WTC11 (cell line): Measurements from ENCODE around the gene CCDC71. TPM values are rescaled to one million over a fixed set of nuclear protein-coding genes. Genes with fewer than 3 reads are reported as not detected.
A peak's percentile ranks its signal among the peaks of the same experiment; 100 is the strongest.

Experiments
- ATAC-seq: fragments of 200-7000 bp; cut with Tn5 transposase; 2 replicates; pipeline ENCODE4 v1.10.0; 2021; ENCODE audit warnings: mild to moderate bottlenecking, moderate library complexity
- CTCF ChIA-PET: fragments of 300-600 bp; sonication (Branson Sonifier 250); formaldehyde crosslinking; loops from one replicate; lab custom pipeline; 2021; ENCODE audit warnings: antibody characterized with exemption; lab: Charles Lee
- POLR2A ChIA-PET: fragments of 350-600 bp; sonication (Branson Sonifier 250); formaldehyde crosslinking; loops from one replicate; lab custom pipeline; 2021; ENCODE audit warnings: antibody characterized with exemption; lab: Charles Lee
- DNase-seq: peaks from one replicate; pipeline ENCODE4 v3.0.0; 2021; ENCODE audit warnings: low spot score
- H3K27ac Mint-ChIP-seq: 2 replicates; pipeline ENCODE4 v1.8.0; 2021; ENCODE audit warnings: mixed read lengths
- H3K27me3 Mint-ChIP-seq: 2 replicates; pipeline ENCODE4 v1.8.0; 2021; ENCODE audit warnings: low read depth, mild to moderate bottlenecking, moderate library complexity, mixed read lengths
- H3K36me3 Mint-ChIP-seq: 2 replicates; pipeline ENCODE4 v1.8.0; 2021; ENCODE audit warnings: mixed read lengths
- H3K4me1 Mint-ChIP-seq: 2 replicates; pipeline ENCODE4 v1.8.0; 2022; ENCODE audit warnings: mixed read lengths
- H3K4me3 Mint-ChIP-seq: 2 replicates; pipeline ENCODE4 v1.8.0; 2021; ENCODE audit warnings: mild to moderate bottlenecking, moderate library complexity, mixed read lengths
- H3K9me3 Mint-ChIP-seq: 2 replicates; pipeline ENCODE4 v1.8.0; 2021; ENCODE audit warnings: mixed read lengths
- AFF4 ChIP-seq: sonication (generic); formaldehyde crosslinking; IDR thresholded peaks from 2 replicates; pipeline ENCODE4 v1.8.1; 2023; ENCODE audit warnings: mild to moderate bottlenecking, missing genetic modification reagents, borderline replicate concordance
- CBFB ChIP-seq: sonication (generic); formaldehyde crosslinking; IDR thresholded peaks from 2 replicates; pipeline ENCODE4 v1.8.1; 2022; ENCODE audit warnings: mild to moderate bottlenecking, low read depth, missing genetic modification reagents
- CDX4 ChIP-seq: fragments of 250-450 bp; sonication (Bioruptor Pico); IDR thresholded peaks from 2 replicates; pipeline ENCODE4 v1.9.0; 2021; ENCODE audit warnings: moderate library complexity, mild to moderate bottlenecking, inconsistent platforms, borderline replicate concordance
- CREB1 ChIP-seq: sonication (generic); formaldehyde crosslinking; IDR thresholded peaks from 2 replicates; pipeline ENCODE4 v1.8.0; 2023; ENCODE audit warnings: mild to moderate bottlenecking, missing genetic modification reagents
- E2F5 ChIP-seq: sonication (generic); formaldehyde crosslinking; IDR thresholded peaks from 2 replicates; pipeline ENCODE4 v1.8.1; 2022; ENCODE audit warnings: mild to moderate bottlenecking, moderate library complexity, missing genetic modification reagents
- EMX1 ChIP-seq: fragments of 250-450 bp; sonication (Bioruptor Pico); IDR thresholded peaks from 2 replicates; pipeline ENCODE4 v1.8.0; 2021; ENCODE audit warnings: mild to moderate bottlenecking
- ERG ChIP-seq: fragments of 250-450 bp; sonication (Bioruptor Pico); IDR thresholded peaks from 2 replicates; pipeline ENCODE4 v1.8.0; 2021; ENCODE audit warnings: mild to moderate bottlenecking
- ETV6 ChIP-seq: sonication (generic); formaldehyde crosslinking; IDR thresholded peaks from 2 replicates; pipeline ENCODE4 v1.8.1; 2022; ENCODE audit warnings: mild to moderate bottlenecking, missing genetic modification reagents
- GTF2I ChIP-seq: fragments of 250-450 bp; sonication (Bioruptor Pico); conservative IDR thresholded peaks from 2 replicates; pipeline ENCODE4 v1.4.0; 2021; ENCODE audit warnings: mild to moderate bottlenecking
- JUN ChIP-seq: sonication (generic); formaldehyde crosslinking; IDR thresholded peaks from 2 replicates; pipeline ENCODE4 v1.8.0; 2023; ENCODE audit warnings: mild to moderate bottlenecking, missing genetic modification reagents
- NFATC4 ChIP-seq: fragments of 250-450 bp; sonication (Bioruptor Pico); IDR thresholded peaks from 2 replicates; pipeline ENCODE4 v1.9.0; 2021; ENCODE audit warnings: mild to moderate bottlenecking
- NR3C1 ChIP-seq: sonication (generic); formaldehyde crosslinking; conservative IDR thresholded peaks from 2 replicates; pipeline ENCODE4 v1.8.1; 2023; ENCODE audit warnings: low read depth, mild to moderate bottlenecking, missing genetic modification reagents
- PRDM15 ChIP-seq: sonication (generic); formaldehyde crosslinking; IDR thresholded peaks from 2 replicates; pipeline ENCODE4 v1.8.0; 2022; ENCODE audit warnings: missing genetic modification reagents
- PREB ChIP-seq: sonication (generic); formaldehyde crosslinking; IDR thresholded peaks from 2 replicates; pipeline ENCODE4 v1.8.1; 2022; ENCODE audit warnings: mild to moderate bottlenecking, missing genetic modification reagents, moderate library complexity, borderline replicate concordance
- SP1 ChIP-seq: sonication (generic); formaldehyde crosslinking; conservative IDR thresholded peaks from 2 replicates; pipeline ENCODE4 v1.8.1; 2022; ENCODE audit warnings: missing genetic modification reagents
- USF2 ChIP-seq: sonication (generic); formaldehyde crosslinking; IDR thresholded peaks from 2 replicates; pipeline ENCODE4 v1.8.1; 2023; ENCODE audit warnings: mild to moderate bottlenecking, missing genetic modification reagents, moderate library complexity
- ZNF138 ChIP-seq: sonication (generic); formaldehyde crosslinking; conservative IDR thresholded peaks from 2 replicates; pipeline ENCODE4 v1.8.1; 2022; ENCODE audit warnings: mild to moderate bottlenecking, moderate library complexity, missing genetic modification reagents
- ZNF232 ChIP-seq: sonication (generic); formaldehyde crosslinking; IDR thresholded peaks from 2 replicates; pipeline ENCODE4 v1.8.0; 2022; ENCODE audit warnings: mild to moderate bottlenecking, missing genetic modification reagents
- total RNA-seq: library from RNA; stranded (reverse); gene quantifications from 3 replicates; pipeline ENCODE4 v1.2.3, GENCODE V29; 2021

CCDC71 gene
- total RNA-seq, 1 experiment from 2014 or later, result 29.8 TPM

GRCh38 chr3:49172551-49173041 lies 6.5 kb upstream of the CCDC71 start (continued):
- TF ChIP-seq PRDM15 (no peak), CBFB (no peak), ERG (CRISPR knock-in tag) (no peak), ZNF138 (no peak)

- Mint-ChIP-seq H3K9me3 (no peaks in the 10 kb centered on the region), H3K4me3 (peak overlapping the region; percentile 82), H3K4me1 (peaks cover 20% of the 10 kb centered on the region), H3K27ac (no peak overlapping the region), H3K36me3 (no peaks in the 10 kb centered on the region), H3K27me3 (peaks cover 20% of the 10 kb centered on the region)
- DNase-seq, result no peak
- TF ChIP-seq EMX1 (CRISPR knock-in tag) (no peak), NR3C1 (CRISPR knock-in tag) (no peak), SP1 (CRISPR knock-in tag) (no peak), USF2 (CRISPR knock-in tag) (no peak)
- ATAC-seq, result no peak
- ChIA-PET CTCF (interaction anchor here (0.8 to 3.0 kb wide), 31 partner anchors 8 to 485 kb away, joined by 3 to 36 read pairs (median 5); partner anchors contain the start of genes AMT, C3orf62, LAMB2 and QRICH1), POLR2A (interaction anchor here (1.2 to 1.6 kb wide), 2 partner anchors 39 to 77 kb away, joined by 4 read pairs; partner anchors contain the start of gene LAMB2)
Observed at GRCh38 chr3:49171775-49172500, 5.8 kb upstream of the CCDC71 start.

- ChIA-PET POLR2A (interaction anchor here (0.6 to 1.6 kb wide), 3 partner anchors 38 to 282 kb away, joined by 4 to 6 read pairs (median 4); partner anchors contain the start of gene LAMB2), CTCF (interaction anchor here (0.6 to 3.0 kb wide), 61 partner anchors 9 to 631 kb away, joined by 3 to 36 read pairs (median 4); partner anchors contain the start of genes AMT, C3orf62, DAG1 and IMPDH2)
- no peaks in the 10 kb centered on the region for H3K36me3 Mint-ChIP-seq
- H3K27me3 Mint-ChIP-seq, result peaks cover 20% of the 10 kb centered on the region
- peak; percentile 96 for DNase-seq
- peak; percentile 85 for ATAC-seq
- H3K27ac Mint-ChIP-seq, result peak within 1 kb of the TSS; percentile 64
- H3K4me1 Mint-ChIP-seq, result peaks cover 26% of the 10 kb centered on the region
- H3K4me3 Mint-ChIP-seq, result peak within 1 kb of the TSS; percentile 82
- H3K9me3 Mint-ChIP-seq, result no peaks in the 10 kb centered on the region
- TF ChIP-seq GTF2I (CRISPR knock-in tag) (no peak), NFATC4 (CRISPR knock-in tag) (no peak), AFF4 (no peak), CREB1 (CRISPR knock-in tag) (no peak), ETV6 (peak; percentile 87; the same call in 1 of the 2 replicates), ZNF138 (no peak), JUN (CRISPR knock-in tag) (no peak), CDX4 (no peak), PREB (CRISPR knock-in tag) (no peak), ZNF232 (0 out of 2 replicates have a peak, but pooled peaks have one; percentile 29), E2F5 (CRISPR knock-in tag) (no peak; the same call in 1 of the 2 replicates)
Observed at GRCh38 chr3:49171119-49171774, 5.1 kb upstream of the CCDC71 start, which contains the start of gene KLHDC8B. TSS of gene KLHDC8B (plus strand) at chr3:49171598. CDS start at chr3:49172770, 1,172 bp downstream.
